Suprapubic skin (tissue), 4 donors: ENCODE measurements around the gene CRB2.

ENCODE experiments used
- CTCF ChIP-seq, 2 donors: fragments of 200-600 bp in 1 of 2; fragments of 450-650 bp in 1 of 2; sonication (generic) in 1 of 2; IDR thresholded peaks; one replicate each; pipeline ENCODE4 v1.5.1; 2016 to 2019; ENCODE audit warnings: antibody characterized with exemption in 2 of 2, mild to moderate bottlenecking in 1 of 2, moderate library complexity in 1 of 2
- EP300 ChIP-seq: sonication (generic); formaldehyde crosslinking; IDR thresholded peaks from one replicate; pipeline ENCODE4 v1.6.1; 2017; ENCODE audit warnings: antibody characterized with exemption
- POLR2AphosphoS5 ChIP-seq, 3 donors: sonication (generic); formaldehyde crosslinking; IDR thresholded peaks; one replicate each; pipeline ENCODE4 v1.6.1; 2017; ENCODE audit warnings: antibody characterized with exemption in 3 of 3

DNA sequence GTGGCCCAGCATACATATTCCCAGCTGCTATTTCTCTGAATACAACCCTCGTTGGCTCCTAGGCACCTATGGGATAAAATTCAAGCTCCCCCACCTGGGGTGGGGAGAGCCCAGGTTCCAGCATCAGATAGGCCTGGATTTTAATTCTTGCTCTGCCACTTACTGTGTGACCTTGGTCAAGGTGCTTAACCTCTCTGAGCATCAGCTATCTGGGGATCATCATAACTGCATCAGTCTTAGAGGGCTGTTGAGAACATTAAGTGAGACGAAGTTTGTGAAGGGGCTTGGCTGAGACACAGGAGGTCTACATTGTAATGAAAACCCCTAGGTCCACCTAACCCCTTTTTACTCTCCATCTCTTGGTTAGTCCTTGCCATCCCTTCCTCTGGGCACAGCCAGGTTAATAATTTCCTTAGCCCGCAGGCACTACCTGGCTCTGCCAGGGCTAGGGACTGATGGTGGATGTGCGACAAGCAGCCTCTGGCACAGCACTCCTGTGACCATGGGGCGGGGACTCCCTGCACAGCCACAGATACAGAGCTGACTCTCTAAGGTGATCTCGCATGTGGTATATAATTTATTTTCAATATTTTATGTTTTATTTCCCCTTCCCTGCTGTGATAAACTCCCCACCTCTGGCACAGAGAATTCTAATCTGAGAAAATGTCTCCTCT lies 68.7 kb downstream of the CRB2 start:
- no peak for TF ChIP-seq CTCF (IDR thresholded peaks at IDR 0.05)
- no peak for TF ChIP-seq EP300
- TF ChIP-seq POLR2AphosphoS5 (IDR thresholded peaks at IDR 0.05): no peak
